GM19099 (cell line): ENCODE measurements around the gene C5orf22.

Source experiments
- POLR2A ChIP-seq: IDR thresholded peaks from 3 replicates; pipeline ENCODE4 v1.6.1; 2011; ENCODE audit warnings: low read depth; ENCODE audit not compliant: insufficient read length; ENCODE audit errors: extremely low read depth

C5orf22 gene

DNA sequence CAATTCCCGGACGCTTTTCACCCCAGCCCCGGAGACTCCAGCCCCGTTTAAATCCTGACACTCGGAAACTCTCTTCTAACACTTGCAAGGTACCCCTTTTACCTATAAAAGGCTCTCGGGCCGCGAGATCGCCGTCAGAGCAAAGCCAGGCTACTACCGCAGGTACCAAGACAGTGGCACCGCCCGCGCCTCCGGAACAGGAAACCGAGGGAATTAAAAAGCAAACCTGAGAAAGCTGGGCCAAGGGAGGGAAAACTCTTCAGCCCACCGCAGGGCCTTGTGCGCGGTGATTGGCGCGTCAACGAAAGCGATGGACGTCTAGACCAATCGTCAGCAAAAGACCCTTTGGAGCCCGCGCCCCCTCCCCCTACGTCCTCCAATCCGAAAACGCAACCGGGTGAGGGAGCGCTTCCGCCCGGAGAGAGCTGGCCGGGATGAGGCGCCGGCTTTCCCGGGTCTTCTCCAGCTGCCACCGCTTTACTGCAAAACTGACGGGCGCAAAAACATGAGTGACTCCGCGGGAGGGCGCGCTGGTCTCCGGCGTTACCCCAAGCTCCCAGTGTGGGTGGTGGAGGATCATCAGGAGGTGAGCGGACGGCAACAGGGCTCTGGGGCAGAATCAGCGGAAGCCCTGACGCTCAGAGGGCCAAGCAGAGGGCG, at the start of gene C5orf22, which contains the start of gene DROSHA:
Gene C5orf22, plus strand, starts transcription at position 414 of the 660 bp plus-strand sequence. Its CDS starts 92 bp downstream, at position 506.
Gene DROSHA, minus strand, starts transcription at position 206 of the 660 bp plus-strand sequence. CDS start 3,034 bp downstream, outside the sequence.
- peak; percentile 77 for TF ChIP-seq POLR2A

DNA sequence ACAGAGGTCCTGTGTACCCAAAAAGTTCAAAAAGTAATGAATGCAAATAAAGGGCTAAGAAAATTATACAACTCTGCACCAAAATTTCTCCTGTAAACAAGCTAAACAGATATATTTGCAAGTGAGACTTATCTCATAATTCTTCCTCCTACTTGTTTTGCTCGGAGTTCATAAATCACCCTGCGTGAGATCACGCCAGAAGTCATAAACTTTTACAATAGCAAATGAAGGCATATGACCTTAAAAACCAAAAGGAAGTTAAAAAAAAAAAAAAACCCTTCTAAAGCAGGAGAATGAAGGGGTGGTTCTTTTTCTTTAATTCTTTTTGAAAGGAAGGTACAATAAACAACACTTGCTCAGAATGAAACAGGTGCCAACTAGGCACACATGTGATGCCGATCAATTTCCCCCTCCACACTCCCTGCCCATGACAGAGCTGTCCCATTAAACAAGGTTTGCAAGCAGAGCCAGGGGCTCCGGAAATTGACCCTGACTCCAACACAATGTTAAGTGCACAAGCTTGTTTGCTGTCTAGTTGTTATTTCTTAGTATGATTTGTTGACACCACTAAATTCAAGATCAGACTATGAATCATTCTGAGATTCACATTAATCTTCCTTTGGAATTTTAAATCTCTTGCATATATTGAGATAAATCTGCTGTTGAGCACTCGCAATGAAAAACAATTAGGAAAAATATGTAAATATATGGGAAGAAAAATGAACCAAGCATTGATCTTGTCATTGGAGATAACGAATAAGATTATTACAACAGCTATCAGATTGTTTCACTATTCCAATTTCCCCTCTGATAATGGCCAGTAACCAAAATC, 46.5 kb upstream of the C5orf22 start:
- no peak for TF ChIP-seq POLR2A

DNA sequence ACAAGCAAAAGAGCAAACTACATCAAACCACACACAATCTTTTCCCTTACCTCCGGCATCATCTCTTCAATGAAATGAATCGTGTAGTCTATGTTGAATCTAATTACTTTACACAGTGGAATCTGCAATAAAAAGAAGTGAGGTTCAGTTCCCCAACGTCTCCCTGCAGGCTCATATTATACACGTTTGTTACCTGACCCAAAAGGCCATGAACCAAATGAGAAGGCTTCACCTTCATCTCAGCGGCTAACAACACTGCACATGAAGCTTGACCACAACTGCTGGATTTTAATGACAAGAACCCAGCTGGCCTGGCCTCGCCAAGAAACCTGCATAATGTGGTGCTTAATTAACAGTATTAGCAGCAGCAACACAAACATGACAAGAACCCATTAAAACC, 45.7 kb upstream of the C5orf22 start:
- TF ChIP-seq POLR2A: no peak

DNA sequence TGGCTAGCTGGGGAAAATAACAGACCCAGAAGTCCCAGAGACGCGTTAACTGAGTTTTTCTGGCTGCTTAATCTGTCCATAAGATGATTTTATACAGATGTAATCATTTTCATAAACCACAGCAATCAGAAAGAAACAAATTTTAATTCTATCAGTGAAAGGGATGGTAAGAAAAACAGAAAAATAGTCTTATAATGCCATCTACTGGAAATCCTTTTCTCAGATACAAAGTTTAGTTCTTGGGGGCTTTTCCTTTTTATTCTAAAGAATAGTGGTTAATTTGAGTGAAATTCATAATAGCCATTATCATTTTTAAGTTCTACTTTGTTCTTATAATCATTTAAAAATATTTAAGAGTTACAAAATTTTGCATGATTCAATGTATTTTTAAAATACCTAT, 44.6 kb upstream of the C5orf22 start:
- TF ChIP-seq POLR2A: no peak

DNA sequence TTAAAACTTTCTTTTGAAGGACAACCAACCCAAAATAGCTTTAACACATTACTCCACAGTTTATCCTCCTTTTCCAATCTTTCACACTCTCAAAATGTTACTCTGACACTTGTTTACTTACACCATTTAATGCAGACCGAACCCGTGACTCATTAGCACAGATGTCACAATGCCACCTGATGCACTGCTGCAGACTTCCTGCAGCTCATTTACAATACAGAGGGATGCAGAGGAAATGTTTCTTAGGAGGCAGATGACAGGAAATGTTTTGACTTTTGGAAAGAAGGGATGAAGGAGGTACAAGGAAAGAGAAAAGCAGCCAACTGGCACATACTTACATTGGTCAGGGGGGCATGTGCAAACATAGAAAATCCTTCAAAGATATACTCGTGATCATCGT, 39.2 kb upstream of the C5orf22 start:
- TF ChIP-seq POLR2A: no peak

DNA sequence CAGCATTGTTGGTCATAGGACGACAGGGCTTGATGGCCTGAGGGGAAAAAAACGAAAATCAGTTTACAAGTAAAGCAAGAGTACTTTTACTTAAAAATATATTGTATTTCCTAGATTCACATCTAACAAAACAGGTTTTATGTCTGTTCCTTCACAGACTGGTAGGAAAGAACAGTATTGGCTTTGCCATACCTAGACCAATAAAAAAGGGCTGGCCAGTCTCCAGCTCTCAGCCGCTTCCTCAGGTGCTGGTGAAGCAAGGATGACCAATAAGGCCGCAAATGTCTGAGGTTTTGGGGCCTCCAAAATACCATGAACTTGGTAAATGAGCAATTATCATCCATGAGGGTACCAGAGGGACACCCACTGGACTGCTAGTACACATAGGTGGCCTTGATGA, 36.8 kb upstream of the C5orf22 start:
- no peak for TF ChIP-seq POLR2A

DNA sequence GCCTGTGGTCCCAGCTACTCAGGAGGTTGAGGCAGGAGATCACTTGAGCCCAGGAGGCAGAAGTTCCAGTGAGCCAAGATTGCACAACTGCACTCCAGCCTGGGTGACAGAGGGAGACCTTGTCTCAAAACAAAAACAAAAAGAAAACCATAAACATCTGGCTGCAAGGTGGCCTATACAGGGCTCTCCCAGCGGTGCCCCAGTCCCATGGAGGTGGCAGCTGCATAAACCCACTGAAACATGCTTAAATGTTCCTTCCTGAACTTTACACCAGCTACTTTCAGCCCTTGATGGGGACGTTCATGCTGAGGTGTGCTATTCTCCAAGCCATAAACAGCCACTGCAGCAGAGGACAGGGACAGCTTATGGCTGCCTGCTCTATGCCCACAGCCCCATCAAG, 35.8 kb upstream of the C5orf22 start:
- TF ChIP-seq POLR2A: no peak

DNA sequence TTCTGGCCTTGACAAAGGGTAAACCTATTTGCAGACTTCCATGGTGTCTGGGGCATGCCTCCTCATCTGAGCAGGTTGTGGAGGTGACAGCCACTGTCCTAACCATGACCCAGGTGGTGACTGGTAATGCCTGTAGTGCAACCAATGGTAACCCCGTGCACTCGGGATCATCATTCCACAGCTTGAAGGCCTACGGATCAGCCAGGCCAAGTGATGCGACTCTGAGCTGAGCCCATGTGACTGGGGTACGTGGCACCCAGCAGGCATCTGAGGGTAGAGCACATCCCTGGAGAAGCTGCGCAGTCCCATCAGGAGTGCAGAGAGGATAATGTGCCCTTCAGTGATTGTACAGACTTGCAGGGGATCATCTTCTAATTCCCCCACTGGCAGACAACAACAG, 35.2 kb upstream of the C5orf22 start:
- no peak for TF ChIP-seq POLR2A

DNA sequence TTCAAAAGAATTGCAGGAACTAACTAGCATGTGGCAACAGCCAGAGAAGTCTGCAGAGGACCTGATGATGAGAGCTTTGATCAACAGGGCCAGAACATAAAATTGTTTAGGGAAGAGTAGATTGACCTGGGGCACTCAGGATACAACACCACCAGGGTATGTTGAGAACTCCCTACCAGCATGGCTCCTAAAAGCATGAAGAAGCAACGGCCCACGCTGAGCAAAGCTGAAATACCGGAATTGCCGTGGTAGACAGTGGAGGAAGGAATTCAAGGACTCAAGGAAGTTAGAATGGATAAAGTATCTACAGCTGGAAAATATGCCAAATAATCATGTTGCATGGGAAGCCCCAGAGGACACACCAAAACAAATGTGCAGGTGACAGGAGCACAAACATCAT, 31.8 kb upstream of the C5orf22 start:
- TF ChIP-seq POLR2A: no peak

DNA sequence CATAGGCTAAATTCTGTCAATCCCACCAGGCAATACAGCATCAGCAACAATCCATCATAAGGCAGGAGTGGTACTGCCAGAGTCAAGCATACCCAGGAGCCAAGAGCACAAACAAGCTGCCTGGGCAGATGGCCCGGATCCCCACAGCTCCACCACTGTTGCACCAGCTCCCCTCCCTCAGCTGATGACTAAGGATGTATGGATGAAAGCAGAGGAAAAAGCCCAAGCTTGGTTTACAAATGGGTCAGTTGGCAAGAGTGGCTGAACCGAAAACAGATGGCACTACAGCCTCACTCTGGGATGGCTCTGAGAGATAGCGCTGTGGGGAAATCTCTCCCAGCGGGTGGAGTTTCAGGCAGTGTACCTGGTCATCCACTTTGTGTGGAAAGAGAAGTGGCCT, 29.6 kb upstream of the C5orf22 start:
- no peak for TF ChIP-seq POLR2A

DNA sequence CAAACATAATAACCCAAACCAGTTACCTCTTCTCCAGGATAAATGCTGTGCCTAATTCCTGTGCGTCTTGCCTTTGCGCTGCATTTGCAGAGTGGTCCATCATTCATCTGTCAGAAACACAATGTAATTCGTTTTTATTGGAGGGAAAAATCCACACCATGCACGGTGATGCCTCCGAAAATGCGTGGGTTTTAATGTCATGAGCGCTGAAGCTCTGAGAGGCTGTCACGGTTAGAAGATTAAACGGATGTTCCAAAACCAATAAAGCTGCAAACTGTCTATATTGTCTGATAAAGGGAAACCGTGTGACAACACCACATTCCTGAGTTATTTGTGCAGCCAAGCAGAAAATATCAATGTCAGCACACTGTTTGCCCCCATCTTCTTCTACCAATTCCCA, 27.6 kb upstream of the C5orf22 start:
- no peak for TF ChIP-seq POLR2A

DNA sequence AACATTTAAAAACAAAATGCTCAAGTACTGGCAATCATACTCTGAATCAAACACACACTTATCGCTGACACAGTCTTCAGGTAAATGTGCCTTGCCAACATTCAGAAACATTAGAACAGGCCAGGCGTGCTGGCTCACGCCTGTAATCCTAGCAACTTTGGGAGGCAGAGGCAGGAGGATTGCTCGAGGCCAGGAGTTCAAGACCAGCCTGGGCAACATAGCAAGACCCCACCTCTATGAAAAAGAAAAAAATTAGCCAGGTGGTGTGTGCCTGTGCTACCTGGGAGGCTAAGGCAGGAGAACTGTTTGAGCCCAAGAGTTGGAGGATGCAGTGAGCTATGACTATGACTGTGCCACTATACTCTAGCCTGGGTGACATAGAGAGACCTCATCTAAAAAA, 20.8 kb upstream of the C5orf22 start:
- TF ChIP-seq POLR2A: no peak

DNA sequence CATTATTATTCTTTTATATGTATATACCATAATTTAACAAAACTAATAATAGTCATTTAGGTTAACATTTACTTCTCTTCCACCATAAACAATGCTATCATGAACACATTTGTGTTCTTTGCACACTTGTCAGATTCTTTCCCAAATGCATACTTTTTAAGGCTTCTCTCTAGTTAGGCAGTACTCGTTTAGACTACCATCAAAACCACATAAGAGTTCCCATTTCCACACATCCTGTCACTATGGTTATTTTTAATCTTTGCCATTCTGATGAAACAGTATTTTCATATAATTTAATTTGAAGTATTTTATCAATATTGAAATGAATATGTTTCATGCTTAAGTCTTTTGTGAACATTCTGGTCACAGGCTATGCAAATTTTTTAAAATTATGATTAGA, 15.3 kb upstream of the C5orf22 start:
- no peak for TF ChIP-seq POLR2A

DNA sequence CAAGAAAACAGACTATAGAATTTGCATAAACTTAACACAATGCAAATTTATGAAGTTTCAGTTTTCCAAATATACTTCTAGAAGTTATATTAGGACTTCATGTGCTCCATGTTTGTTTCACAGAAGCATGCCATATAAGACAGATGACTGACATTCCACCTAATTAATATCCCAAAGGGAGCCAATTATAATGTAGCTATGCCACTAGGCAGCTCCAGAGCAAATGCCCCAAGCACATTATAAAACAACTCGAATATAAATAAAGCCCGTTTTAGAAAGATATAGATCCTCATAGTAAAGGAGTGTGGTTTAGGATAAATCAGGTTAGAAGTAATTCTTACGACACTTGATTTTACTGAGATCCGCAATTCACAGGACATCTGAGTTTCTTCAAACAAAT, 9.1 kb upstream of the C5orf22 start:
- no peak for TF ChIP-seq POLR2A

DNA sequence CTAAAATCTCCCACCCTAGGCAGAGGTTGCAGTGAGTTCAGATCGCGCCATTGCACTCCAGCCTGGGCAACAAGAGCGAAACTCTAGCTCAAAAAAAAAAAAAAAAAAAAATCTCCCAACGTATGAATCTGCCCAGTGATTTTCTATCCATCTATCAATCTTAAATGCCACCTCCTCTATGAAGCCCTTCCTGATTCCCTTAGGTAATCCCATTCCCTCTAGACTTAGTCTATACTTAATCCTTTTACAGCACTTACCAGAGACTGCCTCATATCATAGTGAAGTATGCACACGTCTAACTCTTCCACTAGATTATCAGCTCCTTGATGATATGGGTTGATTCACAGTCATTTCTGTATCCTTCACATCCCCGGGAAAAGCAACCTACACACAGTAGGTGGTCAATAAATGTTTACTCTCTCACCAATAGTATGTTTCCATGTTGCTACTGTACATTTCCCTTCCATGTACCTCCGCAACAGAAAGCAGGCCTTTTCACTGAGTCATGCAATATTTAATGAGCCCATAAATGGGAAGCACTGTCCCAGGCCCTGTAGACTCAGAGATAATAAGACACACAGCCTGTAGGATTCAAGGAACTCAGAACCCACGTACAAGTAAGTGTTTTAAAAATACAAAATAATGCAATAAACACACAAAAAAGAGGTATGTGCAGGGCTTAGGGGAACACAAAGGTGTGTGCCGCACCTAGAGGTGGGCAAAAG, 1.4 kb upstream of the C5orf22 start:
- no peak for TF ChIP-seq POLR2A

DNA sequence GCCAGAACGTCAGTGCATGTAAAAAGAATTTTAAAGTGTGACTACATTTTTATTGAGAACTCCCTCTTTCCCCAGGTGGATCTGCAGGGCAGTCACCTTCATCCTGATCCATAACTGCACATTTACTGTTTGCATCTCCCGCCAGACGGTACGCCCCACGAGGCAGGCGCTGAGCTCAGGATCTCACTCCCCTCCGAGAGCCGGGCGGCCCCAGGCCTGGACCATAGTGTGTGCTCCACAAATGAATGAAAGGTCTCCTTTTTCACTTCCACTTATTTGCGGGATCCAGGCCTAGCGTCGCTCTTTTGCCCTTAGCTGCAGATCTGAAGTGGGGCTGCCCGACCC, 586 bp upstream of the C5orf22 start:
- no peak for TF ChIP-seq POLR2A
